ENCODE data around the gene ZSWIM7. TPM values are rescaled to one million over a fixed set of nuclear protein-coding genes. Genes with fewer than 3 reads are reported as not detected.
A peak's percentile ranks its signal among the peaks of the same experiment; 100 is the strongest.

The ZSWIM7 gene
- total and polyA plus RNA-seq, 2 experiments from 2014 or later = 16.3 to 50.4 TPM

DNA sequence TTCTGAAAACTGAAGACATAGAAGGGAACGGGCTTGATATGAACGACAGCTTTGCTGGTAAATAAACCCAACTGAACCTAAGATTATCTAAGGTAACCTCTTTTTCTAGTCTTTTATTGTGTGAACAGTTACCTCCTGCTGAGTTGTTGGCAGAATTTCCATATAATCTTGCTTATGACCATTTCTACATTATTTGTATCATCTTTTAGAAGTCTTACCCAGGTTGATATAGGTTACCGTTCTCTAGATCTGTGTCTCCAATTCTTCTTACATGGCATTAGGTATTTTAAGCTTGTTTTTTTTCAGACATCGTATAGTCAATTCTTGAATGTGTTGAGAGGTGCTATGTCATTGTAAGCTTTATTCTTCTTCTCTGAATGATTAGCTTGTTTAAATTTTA lies 24.4 kb upstream of the ZSWIM7 start:
- H3K9me2 ChIP-seq (ENCODE audit: insufficient read depth) = no peaks in the 10 kb centered on the region
- ATAC-seq (no peak), DNase-seq (ENCODE audit: low spot score) (no peak)
- H4K20me1 ChIP-seq (replicated peaks; ENCODE audit: insufficient read depth) = peaks cover 26% of the 10 kb centered on the region
- Mint-ChIP-seq H3K27me3 (ENCODE audit: insufficient read depth, low read depth, poor library complexity) (peaks cover 9% of the 10 kb centered on the region), H3K36me3 (ENCODE audit: low read depth) (peaks cover 86% of the 10 kb centered on the region), H3K27ac (no peak overlapping the region), H3K4me3 (no peak overlapping the region), H3K4me1 (peaks cover 4% of the 10 kb centered on the region; the same call in 1 of the 3 replicates), H3K9me3 (no peaks in the 10 kb centered on the region)
- H3K27ac ChIP-seq (ENCODE audit: low read depth) = 0 out of 2 replicates have a peak overlapping the region, but pooled peaks have one; percentile 4
- H3F3A ChIP-seq (replicated peaks; ENCODE audit: low read depth) = no peaks in the 10 kb centered on the region
- TF ChIP-seq, protein P1, sequence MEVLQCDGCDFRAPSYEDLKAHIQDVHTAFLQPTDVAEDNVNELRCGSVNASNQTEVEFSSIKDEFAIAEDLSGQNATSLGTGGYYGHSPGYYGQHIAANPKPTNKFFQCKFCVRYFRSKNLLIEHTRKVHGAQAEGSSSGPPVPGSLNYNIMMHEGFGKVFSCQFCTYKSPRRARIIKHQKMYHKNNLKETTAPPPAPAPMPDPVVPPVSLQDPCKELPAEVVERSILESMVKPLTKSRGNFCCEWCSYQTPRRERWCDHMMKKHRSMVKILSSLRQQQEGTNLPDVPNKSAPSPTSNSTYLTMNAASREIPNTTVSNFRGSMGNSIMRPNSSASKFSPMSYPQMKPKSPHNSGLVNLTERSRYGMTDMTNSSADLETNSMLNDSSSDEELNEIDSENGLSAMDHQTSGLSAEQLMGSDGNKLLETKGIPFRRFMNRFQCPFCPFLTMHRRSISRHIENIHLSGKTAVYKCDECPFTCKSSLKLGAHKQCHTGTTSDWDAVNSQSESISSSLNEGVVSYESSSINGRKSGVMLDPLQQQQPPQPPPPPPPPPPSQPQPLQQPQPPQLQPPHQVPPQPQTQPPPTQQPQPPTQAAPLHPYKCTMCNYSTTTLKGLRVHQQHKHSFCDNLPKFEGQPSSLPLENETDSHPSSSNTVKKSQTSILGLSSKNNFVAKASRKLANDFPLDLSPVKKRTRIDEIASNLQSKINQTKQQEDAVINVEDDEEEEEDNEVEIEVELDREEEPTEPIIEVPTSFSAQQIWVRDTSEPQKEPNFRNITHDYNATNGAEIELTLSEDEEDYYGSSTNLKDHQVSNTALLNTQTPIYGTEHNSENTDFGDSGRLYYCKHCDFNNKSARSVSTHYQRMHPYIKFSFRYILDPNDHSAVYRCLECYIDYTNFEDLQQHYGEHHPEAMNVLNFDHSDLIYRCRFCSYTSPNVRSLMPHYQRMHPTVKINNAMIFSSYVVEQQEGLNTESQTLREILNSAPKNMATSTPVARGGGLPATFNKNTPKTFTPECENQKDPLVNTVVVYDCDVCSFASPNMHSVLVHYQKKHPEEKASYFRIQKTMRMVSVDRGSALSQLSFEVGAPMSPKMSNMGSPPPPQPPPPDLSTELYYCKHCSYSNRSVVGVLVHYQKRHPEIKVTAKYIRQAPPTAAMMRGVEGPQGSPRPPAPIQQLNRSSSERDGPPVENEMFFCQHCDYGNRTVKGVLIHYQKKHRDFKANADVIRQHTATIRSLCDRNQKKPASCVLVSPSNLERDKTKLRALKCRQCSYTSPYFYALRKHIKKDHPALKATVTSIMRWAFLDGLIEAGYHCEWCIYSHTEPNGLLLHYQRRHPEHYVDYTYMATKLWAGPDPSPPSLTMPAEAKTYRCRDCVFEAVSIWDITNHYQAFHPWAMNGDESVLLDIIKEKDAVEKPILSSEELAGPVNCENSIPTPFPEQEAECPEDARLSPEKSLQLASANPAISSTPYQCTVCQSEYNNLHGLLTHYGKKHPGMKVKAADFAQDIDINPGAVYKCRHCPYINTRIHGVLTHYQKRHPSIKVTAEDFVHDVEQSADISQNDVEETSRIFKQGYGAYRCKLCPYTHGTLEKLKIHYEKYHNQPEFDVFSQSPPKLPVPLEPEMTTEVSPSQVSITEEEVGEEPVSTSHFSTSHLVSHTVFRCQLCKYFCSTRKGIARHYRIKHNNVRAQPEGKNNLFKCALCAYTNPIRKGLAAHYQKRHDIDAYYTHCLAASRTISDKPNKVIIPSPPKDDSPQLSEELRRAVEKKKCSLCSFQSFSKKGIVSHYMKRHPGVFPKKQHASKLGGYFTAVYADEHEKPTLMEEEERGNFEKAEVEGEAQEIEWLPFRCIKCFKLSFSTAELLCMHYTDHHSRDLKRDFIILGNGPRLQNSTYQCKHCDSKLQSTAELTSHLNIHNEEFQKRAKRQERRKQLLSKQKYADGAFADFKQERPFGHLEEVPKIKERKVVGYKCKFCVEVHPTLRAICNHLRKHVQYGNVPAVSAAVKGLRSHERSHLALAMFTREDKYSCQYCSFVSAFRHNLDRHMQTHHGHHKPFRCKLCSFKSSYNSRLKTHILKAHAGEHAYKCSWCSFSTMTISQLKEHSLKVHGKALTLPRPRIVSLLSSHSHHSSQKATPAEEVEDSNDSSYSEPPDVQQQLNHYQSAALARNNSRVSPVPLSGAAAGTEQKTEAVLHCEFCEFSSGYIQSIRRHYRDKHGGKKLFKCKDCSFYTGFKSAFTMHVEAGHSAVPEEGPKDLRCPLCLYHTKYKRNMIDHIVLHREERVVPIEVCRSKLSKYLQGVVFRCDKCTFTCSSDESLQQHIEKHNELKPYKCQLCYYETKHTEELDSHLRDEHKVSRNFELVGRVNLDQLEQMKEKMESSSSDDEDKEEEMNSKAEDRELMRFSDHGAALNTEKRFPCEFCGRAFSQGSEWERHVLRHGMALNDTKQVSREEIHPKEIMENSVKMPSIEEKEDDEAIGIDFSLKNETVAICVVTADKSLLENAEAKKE (CRISPR knock-in tag; IDR thresholded peaks at IDR 0.05) = no peak
- TF ChIP-seq ZNF114 (CRISPR knock-in tag; IDR thresholded peaks at IDR 0.05) (no peak), EZH2phosphoT487 (IDR thresholded peaks at IDR 0.05; ENCODE audit: unreplicated experiment) (no peak), NANOG (IDR thresholded peaks at IDR 0.05; ENCODE audit: borderline replicate concordance) (no peak), ZNF331 (CRISPR knock-in tag; IDR thresholded peaks at IDR 0.05; ENCODE audit: low read depth) (no peak), STAT1 (IDR thresholded peaks at IDR 0.05; ENCODE audit: unreplicated experiment) (no peak)
- H3K4me2 ChIP-seq = no peak overlapping the region
- H3K79me2 ChIP-seq (replicated peaks; ENCODE audit: insufficient read depth) = peaks cover 32% of the 10 kb centered on the region
- no peak overlapping the region for H2AFZ ChIP-seq
- H3K36me3 ChIP-seq (ENCODE audit: insufficient read depth) = peaks cover 42% of the 10 kb centered on the region
- H3K27me3 ChIP-seq (ENCODE audit: insufficient read depth) = no peaks in the 10 kb centered on the region
- no peaks in the 10 kb centered on the region for H3K4me1 ChIP-seq (ENCODE audit: insufficient read depth)
- H3K4me3 ChIP-seq = no peak overlapping the region

GRCh38 chr17:16019347-16019746 lies 19.8 kb upstream of the ZSWIM7 start:
- no peak for ATAC-seq
- peaks cover 69% of the 10 kb centered on the region for H3K79me2 ChIP-seq (replicated peaks; ENCODE audit: insufficient read depth)
- Mint-ChIP-seq H3K4me1 (no peaks in the 10 kb centered on the region), H3K36me3 (ENCODE audit: low read depth) (peaks cover 79% of the 10 kb centered on the region), H3K9me3 (no peaks in the 10 kb centered on the region), H3K27ac (peak overlapping the region; percentile 56; the same call in 1 of the 2 replicates), H3K4me3 (no peak overlapping the region), H3K27me3 (ENCODE audit: insufficient read depth, low read depth, poor library complexity) (peaks cover 4% of the 10 kb centered on the region)
- no peak overlapping the region for H3K4me2 ChIP-seq
- no peak for DNase-seq (ENCODE audit: low spot score)
- H3K4me1 ChIP-seq (ENCODE audit: insufficient read depth) = no peaks in the 10 kb centered on the region
- no peak overlapping the region for H2AFZ ChIP-seq
- H3K27me3 ChIP-seq (ENCODE audit: insufficient read depth) = no peaks in the 10 kb centered on the region
- TF ChIP-seq EZH2 (IDR thresholded peaks at IDR 0.05; ENCODE audit: low read depth, unreplicated experiment) (no peak), POLR2AphosphoS5 (IDR thresholded peaks at IDR 0.05; ENCODE audit: low read depth) (no peak), ZNF114 (CRISPR knock-in tag; IDR thresholded peaks at IDR 0.05) (no peak)
- TF ChIP-seq, protein P2, sequence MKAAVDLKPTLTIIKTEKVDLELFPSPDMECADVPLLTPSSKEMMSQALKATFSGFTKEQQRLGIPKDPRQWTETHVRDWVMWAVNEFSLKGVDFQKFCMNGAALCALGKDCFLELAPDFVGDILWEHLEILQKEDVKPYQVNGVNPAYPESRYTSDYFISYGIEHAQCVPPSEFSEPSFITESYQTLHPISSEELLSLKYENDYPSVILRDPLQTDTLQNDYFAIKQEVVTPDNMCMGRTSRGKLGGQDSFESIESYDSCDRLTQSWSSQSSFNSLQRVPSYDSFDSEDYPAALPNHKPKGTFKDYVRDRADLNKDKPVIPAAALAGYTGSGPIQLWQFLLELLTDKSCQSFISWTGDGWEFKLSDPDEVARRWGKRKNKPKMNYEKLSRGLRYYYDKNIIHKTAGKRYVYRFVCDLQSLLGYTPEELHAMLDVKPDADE (IDR thresholded peaks at IDR 0.05) = no peak
- H3K4me3 ChIP-seq = no peak overlapping the region
- H3K36me3 ChIP-seq (ENCODE audit: insufficient read depth) = peaks cover under 1% of the 10 kb centered on the region; the same call in 1 of the 2 replicates
- peaks cover 25% of the 10 kb centered on the region for H4K20me1 ChIP-seq (replicated peaks; ENCODE audit: insufficient read depth)
- H3K27ac ChIP-seq (ENCODE audit: low read depth) = no peak overlapping the region
- H3F3A ChIP-seq (replicated peaks; ENCODE audit: low read depth) = no peaks in the 10 kb centered on the region
- H3K9me2 ChIP-seq (ENCODE audit: insufficient read depth) = no peaks in the 10 kb centered on the region
